Measurements from ENCODE around the gene TAB3.

- TF ChIP-seq CSDC2 (CRISPR knock-in tag; IDR thresholded peaks at IDR 0.05) = no peak
- TF ChIP-seq ARNTL (CRISPR knock-in tag; IDR thresholded peaks at IDR 0.05; ENCODE audit: borderline replicate concordance, low read depth) = no peak
- TF ChIP-seq RARB (CRISPR knock-in tag; IDR thresholded peaks at IDR 0.05) = no peak
- no peak for TF ChIP-seq CSRNP3 (CRISPR knock-in tag; IDR thresholded peaks at IDR 0.05)
- TF ChIP-seq CREB5 (CRISPR knock-in tag; IDR thresholded peaks at IDR 0.05; ENCODE audit: low read depth) = no peak
These were observed 70.0 kb downstream of the TAB3 start for GRCh38 chrX:30819080-30819479.

Measured in SK-N-SH treated with all-trans-retinoic acid at 6 μM for 48 hours (cell line).